GM18868 (cell line): Measurements from ENCODE around the gene FSIP2.
"Not testable (repeated sequence)": the region's sequence is repeated elsewhere in the genome, so short reads cannot be mapped to it uniquely, and the experiment has no call there.

Experiments used
- ATAC-seq: cut with Tn5 transposase; IDR thresholded peaks from one replicate; pipeline ENCODE4 v1.9.1; 2021; ENCODE audit warnings: mild to moderate bottlenecking, moderate library complexity; ENCODE audit not compliant: unreplicated experiment

The FSIP2 gene

DNA sequence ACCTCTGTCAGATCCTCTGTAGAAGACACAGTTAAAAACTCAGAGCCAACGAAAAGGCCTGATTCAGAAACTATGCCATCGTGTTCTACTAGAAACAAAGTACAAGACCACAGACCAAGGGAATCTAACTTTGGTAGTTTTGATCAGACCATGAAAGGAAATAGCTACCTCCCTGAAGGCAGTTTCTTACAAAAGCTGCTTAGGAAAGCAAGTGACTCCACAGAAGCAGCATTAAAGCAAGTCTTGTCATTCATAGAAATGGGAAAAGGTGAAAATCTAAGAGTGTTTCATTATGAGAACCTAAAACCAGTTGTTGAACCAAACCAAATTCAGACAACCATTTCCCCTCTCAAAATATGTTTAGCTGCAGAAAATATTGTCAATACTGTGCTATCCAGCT lies 58.2 kb downstream of the FSIP2 start:
- peak; percentile 61 for ATAC-seq

DNA sequence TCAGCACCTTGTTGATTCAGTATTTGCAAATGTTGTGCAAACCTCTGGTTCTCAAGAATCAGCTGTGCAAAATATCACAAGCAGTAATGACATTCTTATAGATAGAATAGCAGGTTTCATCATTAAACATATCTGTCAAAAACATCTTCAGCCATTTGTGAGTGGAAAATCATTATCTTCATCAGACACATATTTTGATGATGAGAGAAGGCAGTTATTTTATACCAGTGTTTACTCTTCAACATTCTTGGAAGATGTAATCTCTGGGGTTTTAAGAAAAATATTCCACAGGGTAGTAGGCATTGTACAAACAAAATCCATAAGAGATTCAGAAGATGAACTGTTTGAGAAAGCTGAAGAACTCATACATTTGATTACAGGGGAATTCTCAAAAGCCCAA lies 64.3 kb downstream of the FSIP2 start:
- ATAC-seq = no peak

- no peak for ATAC-seq
These were observed 68.2 kb downstream of the FSIP2 start for GRCh38 chr2:185806783-185807182.

- no peak for ATAC-seq
These were observed 68.7 kb downstream of the FSIP2 start for GRCh38 chr2:185807351-185807750.

DNA sequence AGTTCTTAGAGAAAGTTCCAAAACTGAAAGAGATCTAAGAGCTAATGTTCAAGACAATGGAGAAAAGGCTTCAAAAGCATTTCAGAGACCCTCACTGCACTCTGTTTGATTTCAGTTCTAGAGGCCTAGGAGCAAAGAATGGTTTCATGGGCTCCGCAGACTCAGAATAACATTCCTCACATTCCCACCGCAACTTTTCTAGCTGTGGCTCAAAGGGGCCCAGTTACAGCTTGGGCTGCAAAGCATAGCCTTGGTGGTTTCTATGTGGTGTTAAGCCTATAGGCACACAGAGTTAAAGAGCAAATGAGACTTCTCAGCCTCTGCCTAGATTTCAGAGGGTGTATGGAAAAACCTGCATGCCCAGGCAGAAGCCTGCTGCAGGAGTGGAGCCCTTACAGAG lies 73.0 kb downstream of the FSIP2 start:
- ATAC-seq = no peak

DNA sequence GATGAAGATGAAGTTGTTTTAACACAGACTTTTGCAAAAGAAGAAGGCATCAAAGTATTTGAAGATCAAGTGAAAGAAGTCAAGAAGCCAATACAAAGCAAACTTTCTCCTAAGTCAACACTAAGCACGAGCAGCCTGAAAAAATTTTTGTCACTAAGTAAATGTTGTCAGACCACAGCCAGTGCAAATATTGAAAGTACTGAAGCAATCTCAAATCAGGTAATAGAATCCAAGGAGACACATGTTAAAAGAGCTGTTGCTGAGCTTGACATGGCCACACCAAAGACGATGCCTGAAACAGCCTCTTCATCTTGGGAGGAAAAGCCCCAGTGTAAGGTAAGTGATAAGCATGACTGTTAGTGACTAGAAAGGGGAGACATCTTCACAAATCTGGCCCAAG lies 75.1 kb downstream of the FSIP2 start:
- no peak for ATAC-seq

GRCh38 chr2:185817991-185818390 lies 79.4 kb downstream of the FSIP2 start:
- no peak for ATAC-seq

GRCh38 chr2:185821467-185821866 lies 82.9 kb downstream of the FSIP2 start:
- ATAC-seq = no peak

DNA sequence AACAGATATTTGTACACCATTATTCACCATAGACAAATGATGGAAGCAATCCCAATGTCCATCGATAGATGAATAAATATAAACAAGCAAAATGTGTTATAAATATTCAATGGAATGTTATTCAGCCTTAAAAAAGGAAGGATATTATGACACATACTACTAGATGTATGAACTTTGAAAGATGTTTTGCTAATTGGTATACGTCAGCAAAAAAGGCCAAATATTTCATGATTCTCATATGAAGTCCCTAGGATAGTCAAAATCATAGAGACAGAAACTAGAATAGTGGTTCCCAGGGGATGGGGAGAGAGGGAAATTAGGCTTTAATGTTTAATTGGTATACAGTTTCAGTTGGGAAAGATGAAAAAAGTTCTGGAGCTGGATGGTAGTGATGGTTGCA lies 85.2 kb downstream of the FSIP2 start:
- no peak for ATAC-seq

DNA sequence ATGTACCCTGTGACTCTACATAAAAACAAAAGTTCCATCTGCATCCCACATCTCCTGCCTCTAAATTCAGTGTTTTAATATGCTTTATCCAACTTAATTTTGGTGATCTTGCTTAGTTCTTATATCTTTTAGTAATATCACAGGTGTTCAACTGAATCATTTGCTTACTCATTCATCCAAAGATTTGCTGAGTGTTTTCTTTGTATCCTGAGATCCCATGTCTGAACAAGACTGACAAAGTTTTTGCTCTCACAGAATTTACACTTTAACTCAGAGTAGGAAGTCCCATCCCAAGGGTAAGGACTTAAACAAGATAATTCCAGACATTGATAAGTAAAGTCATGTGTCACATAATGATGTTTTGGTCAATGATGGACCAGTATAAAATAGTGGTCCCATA lies 87.0 kb downstream of the FSIP2 start:
- ATAC-seq = no peak

DNA sequence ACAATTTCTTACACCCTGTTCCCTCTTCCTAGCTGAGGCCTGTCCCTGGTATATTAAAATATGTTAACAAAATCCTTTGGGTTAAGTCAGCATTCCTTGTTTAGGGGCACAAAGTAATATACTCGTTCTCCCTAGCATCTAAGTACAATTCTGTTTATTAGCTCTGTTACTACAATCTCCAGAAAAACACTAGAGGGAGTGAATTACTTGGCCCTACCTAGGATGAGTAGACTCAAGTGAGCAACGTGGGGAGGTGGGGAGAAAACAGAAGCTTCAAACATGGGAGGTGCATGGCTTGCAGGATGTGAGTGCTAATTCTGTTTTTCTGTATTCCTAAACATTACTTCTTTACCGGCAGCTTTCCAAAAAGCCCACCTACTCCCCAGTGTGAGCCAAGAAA lies 89.7 kb downstream of the FSIP2 start:
- ATAC-seq = no peak

DNA sequence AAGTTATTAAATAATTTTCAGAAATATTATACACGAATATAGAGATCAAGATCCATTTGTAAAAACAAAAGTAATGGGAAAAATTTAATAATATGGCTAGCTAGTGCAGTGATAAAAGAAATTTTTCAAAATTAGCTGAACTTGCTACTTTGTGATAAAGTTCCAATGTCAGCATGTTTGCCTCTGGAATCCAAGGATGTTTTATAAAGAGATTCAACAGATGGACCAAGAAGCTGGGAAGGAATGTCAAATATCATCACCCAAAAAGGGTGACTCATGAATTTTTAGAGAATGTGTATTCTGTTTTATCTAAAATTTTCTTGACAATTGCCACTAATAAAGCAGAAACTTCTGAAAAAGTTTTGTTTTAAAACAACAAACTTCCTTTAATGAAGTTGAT lies 95.3 kb downstream of the FSIP2 start:
- ATAC-seq = no peak

- ATAC-seq = no peak
These were observed 97.4 kb downstream of the FSIP2 start for GRCh38 chr2:185835974-185836373.

DNA sequence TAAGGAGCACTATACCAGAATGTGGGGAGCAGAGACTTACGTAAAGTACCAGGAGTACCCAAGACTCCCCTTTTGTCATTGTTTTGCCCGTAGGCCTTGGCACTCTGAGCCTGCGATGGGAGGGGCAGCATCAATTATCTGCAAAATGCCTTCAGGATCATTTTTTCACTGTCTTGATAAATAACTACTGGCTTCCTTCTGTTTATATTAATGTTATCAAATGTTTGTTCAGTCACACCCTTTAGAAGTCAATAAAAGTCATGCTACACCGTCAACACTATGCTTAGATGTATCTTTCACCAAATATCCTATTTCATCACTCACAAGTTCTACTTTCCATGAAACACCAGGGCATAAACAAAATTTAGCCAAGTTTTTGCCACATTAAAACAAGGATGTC lies 116.3 kb downstream of the FSIP2 start:
- ATAC-seq = no peak

GRCh38 chr2:185857691-185858090 lies 119.1 kb downstream of the FSIP2 start:
- no peak for ATAC-seq

DNA sequence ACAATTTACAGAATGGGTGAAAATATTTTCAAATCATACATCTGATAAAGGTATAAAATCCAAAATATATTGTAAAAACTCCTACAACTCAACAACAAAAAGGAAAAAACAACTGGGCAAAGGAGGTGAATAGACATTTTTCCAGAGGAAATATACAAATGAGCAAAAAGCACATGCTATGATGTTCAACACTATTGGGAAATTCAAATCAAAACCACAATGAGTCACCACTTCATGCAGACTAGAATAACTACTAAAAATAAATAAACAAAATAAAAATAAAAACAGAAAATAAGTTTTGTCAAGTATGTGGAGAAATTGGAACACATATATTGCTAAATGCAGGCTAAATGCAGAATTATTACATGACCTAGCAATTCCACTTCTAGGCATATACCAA lies 120.9 kb downstream of the FSIP2 start:
- ATAC-seq = no peak

DNA sequence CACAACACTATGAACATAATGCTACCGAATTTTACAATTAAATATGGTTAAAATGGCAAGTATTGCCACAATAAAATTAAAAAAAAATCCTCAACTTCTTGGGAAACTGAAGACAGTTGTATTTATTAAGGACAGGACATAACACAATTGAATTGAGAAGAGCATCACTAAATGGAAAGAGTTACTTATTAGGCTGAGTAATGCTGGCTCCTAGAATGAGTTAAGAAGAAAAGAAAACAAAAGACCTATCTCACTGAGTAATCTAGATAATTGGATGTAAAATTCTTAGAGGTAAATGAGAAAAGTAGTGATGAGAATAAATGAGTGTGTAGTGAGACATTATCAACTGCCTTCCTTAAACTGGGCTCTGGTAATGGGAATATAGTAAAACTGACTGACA lies 121.7 kb downstream of the FSIP2 start:
- no peak for ATAC-seq

- ATAC-seq = no peak
These were observed 124.2 kb downstream of the FSIP2 start for GRCh38 chr2:185862657-185863398.

- not testable (repeated sequence) for ATAC-seq
These were observed 126.1 kb downstream of the FSIP2 start for GRCh38 chr2:185864468-185865260.

DNA sequence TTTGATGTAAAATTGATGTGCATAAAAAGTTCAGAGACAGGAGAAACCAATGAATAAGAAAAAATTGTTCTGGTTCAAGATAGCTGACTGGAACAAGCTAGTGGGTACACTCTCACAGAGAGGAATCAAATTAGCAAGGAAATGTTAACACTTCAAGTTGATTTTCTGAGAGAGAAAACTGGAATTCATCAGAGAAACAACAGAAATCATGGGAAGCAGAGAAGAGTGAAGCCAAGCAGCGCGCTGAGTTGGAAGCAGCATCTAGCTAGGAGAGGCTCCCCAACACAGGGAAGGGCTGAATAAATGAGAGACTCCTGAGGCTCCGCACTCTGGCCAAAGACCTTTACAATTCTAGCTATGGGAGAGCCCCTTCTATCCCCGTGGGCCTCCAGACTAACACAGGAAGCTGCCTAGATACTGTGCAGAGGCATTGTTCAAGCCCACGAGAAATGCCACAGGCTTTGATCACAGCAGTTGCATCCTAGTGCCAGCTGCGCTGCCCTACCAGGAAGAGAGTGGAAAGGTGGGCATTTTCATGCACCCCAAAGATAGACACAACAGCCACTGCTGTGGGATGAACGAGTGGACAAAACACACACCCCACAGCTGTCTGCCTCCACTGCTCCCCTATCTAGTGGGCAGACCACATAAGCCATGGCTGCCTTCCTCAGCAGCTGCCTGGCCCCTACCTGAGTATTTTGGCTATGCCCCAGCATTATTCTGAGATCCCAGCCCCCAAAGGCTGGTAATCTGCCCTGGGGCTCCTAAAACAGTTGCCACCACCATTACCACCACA lies 136.7 kb downstream of the FSIP2 start:
- no peak for ATAC-seq

- ATAC-seq = no peak
These were observed 137.6 kb downstream of the FSIP2 start for GRCh38 chr2:185876234-185876633.

- no peak for ATAC-seq
These were observed 141.8 kb downstream of the FSIP2 start for GRCh38 chr2:185880396-185880795.
